GM19372 (cell line): ENCODE measurements around the gene NHERF1.

Experiments
- ATAC-seq: cut with Tn5 transposase; IDR thresholded peaks from one replicate; pipeline ENCODE4 v1.9.1; 2021; ENCODE audit warnings: mild to moderate bottlenecking, low read depth, moderate library complexity; ENCODE audit not compliant: unreplicated experiment

NHERF1 gene

GRCh38 chr17:74804683-74805082, 56.3 kb downstream of the NHERF1 start:
- no peak for ATAC-seq

- ATAC-seq = no peak
Observed at GRCh38 chr17:74805591-74805991, 57.2 kb downstream of the NHERF1 start.

GRCh38 chr17:74806334-74806733, 57.9 kb downstream of the NHERF1 start:
- no peak for ATAC-seq

GRCh38 chr17:74807441-74807840, 59.0 kb downstream of the NHERF1 start:
- ATAC-seq = no peak

GRCh38 chr17:74807925-74808324, 59.5 kb downstream of the NHERF1 start:
- ATAC-seq = no peak

- no peak for ATAC-seq
Observed at GRCh38 chr17:74808714-74809430, 60.4 kb downstream of the NHERF1 start.

- ATAC-seq = no peak
Observed at GRCh38 chr17:74810699-74811485, 62.5 kb downstream of the NHERF1 start.

- no peak for ATAC-seq
Observed at GRCh38 chr17:74812109-74813009, 63.9 kb downstream of the NHERF1 start.

- ATAC-seq = no peak
Observed at GRCh38 chr17:74814453-74814852, 66.0 kb downstream of the NHERF1 start.

- ATAC-seq = no peak
Observed at GRCh38 chr17:74815067-74815466, 66.6 kb downstream of the NHERF1 start.

GRCh38 chr17:74815550-74816370, 67.3 kb downstream of the NHERF1 start:
- no peak for ATAC-seq

GRCh38 chr17:74816905-74817620, 68.6 kb downstream of the NHERF1 start:
- ATAC-seq = no peak

- no peak for ATAC-seq
Observed at GRCh38 chr17:74818291-74818938, 70.0 kb downstream of the NHERF1 start.
